GM19193 (cell line): Measurements from ENCODE around the gene GIGYF1.

ENCODE experiments used
- POLR2A ChIP-seq: IDR thresholded peaks from 4 replicates; pipeline ENCODE4 v1.6.1; 2011; ENCODE audit not compliant: insufficient read depth, insufficient read length; ENCODE audit errors: extremely low read depth

GIGYF1 gene, protein sequence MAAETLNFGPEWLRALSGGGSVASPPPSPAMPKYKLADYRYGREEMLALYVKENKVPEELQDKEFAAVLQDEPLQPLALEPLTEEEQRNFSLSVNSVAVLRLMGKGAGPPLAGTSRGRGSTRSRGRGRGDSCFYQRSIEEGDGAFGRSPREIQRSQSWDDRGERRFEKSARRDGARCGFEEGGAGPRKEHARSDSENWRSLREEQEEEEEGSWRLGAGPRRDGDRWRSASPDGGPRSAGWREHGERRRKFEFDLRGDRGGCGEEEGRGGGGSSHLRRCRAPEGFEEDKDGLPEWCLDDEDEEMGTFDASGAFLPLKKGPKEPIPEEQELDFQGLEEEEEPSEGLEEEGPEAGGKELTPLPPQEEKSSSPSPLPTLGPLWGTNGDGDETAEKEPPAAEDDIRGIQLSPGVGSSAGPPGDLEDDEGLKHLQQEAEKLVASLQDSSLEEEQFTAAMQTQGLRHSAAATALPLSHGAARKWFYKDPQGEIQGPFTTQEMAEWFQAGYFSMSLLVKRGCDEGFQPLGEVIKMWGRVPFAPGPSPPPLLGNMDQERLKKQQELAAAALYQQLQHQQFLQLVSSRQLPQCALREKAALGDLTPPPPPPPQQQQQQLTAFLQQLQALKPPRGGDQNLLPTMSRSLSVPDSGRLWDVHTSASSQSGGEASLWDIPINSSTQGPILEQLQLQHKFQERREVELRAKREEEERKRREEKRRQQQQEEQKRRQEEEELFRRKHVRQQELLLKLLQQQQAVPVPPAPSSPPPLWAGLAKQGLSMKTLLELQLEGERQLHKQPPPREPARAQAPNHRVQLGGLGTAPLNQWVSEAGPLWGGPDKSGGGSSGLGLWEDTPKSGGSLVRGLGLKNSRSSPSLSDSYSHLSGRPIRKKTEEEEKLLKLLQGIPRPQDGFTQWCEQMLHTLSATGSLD (N-terminal part only)

DNA sequence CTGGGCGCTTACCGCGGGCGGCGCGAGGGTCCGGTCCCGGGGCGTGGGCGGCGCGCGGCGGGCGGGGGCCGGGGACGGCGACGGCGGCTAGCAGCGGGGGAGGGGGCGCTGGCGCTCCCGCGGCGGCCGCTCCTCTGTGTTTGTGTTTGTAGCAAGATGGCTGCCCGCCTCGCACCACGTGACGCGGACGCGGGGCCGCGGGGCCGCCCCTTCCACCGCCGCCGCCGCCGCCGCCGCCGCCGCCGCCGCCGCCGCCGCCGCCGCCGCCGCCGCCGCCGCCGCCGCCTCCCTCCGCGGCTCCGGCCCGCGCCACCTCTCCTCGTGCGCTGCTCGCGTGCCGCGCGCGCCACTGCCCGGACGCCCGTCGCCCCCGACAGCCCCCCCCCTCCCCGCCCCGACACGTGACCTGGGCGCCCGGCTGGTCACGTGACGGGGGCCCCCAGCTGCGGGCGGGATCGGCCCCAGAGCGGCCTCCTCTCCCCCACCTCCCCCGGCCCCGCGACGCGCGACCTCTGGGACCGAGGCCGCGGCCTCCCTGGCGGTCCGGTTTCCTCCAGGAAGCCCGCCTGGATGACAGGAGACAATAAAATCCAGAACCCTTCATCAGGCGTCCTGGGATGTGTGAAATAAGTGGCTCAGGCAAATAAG lies at the start of gene GIGYF1:
GIGYF1 (minus strand) TSS at position 153 of the 648 bp plus-strand sequence. CDS start 6,012 bp downstream, outside the sequence.
- no peak for TF ChIP-seq POLR2A

DNA sequence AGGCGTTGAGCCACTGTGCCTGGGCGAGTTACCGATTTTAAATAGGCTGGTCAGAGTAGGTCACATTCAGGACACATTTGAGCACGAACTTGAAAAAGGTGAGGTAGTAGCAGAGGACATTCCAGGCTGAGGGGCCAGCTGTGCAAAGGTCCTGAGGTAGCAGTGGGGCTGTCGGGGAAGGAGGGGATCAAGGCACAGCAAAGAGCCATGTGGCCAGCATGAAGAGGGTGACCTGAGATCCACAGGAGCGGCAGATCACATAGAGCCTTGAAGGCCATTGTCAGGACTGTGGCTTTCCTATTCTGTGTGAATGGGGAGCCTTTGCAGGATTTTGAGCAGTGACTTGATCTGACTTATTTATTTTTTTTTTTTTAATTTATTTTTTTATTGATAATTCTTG lies 45.9 kb upstream of the GIGYF1 start:
- TF ChIP-seq POLR2A = no peak

DNA sequence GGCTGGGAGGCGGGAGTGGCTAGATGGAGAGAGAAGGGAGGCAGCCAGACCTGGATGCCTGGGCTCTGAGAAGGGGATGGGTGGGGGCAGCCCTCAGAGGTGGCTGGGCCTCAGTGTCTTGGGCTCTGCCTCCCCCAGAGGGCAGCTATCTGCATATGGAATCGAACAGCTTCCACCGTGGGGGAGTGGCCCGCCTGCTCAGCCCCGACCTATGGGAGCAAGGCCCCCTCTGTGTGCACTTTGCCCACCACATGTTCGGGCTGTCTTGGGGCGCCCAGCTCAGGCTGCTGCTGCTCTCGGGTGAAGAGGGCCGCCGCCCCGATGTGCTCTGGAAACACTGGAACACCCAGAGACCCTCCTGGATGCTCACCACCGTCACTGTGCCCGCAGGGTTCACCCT lies 42.6 kb upstream of the GIGYF1 start:
- TF ChIP-seq POLR2A = no peak

DNA sequence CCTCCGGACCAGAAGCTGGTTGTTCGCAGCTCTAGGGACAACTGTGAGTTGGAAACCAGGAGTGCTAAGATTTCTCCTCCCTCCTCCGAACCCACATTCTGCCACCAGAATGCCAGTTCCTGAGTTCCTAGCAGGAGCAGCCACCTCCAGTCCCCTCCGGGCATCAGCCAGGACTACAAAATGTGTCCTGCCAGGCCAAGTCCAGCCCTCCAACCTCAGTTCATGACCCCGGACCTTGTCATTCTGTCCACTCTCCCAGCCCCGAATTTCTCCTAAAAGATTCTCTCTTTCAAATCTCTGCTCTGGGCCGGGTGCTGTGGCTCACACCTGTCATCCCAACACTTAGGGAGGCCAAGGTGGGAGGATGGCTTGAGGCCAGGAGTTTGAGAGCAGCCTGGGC lies 41.7 kb upstream of the GIGYF1 start:
- TF ChIP-seq POLR2A = no peak

DNA sequence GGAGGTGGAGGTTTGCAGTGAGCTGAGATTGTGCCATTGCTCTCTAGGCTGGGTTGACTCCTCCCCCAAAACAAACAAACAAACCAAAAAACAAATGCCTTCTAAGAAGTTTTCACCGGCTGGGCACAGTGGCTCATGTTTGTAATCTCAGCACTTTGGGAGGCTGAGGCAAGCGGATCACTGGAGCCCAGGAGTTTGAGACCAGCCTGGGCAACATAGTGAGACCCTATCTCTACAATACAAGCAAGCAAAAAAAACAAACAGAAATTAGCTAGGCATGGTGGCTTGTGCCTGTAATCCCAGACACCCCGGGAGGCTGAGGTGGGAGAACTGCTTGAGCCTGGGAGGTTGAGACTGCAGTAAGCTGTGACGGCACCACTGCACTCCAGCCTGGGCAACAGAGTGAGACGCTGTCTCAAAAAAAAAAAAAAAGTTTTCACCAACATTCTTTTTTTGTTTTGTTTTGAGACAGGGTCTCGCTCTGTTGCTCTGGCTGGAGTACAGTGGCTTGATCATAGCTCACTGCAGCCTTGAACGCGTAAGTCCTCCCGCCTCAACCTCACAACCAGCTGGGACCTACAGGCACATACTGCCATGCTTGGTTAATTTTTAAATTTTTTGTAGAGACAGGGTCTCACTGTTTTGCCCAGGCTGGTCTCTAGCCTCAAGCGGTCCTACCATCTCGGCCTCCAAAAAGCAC lies 38.0 kb upstream of the GIGYF1 start:
- TF ChIP-seq POLR2A = no peak

DNA sequence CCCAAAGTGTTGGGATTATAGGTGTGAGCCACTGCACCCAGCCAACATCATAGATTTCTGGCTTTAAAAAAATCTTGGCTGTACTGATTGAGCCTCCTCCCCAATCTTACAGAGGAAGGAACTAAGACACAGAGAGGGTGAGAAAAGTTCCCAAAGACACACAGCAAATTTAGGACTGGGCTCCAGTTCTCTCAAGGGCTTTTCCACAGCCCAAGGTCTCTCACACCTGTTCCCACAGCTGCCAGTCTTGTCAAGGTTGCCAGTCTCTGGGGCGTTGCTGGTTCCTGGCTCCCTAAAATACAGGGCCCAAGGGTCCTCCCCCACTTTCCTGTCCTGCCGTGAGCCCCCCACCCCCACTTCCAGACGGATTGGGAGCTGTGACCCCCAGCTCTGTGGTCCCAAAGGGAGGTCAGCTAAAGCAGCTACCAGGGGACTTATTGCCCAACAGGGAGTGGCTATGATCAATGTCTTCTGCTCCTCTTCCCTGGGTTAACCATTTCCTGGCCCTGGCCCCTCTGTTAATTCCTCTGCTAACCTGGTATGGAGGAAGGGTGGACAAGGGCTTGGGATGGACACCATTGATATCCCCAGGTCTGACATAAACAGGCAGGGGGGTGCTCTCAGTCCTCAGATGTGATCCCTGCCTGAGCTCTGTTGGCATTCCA lies 36.2 kb upstream of the GIGYF1 start:
- no peak for TF ChIP-seq POLR2A

DNA sequence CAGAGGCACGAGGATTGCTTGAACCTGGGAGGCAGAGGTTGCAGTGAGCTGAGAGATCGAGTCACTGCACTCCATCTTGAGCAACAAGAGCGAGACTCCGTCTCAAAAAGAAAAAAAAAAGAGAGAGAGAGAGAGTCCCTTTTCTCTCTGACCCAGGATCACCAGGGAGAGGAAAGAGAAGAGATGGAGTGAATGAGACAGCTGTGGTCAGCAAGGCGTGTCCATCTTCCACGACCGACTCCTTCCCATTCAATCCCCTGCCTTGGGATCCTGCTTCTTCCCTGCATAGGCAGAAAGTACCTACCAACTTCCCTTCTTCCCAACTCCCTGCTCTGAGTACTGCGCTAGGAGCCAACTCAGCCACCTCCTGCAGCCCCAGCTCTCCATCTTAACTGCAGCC lies 34.1 kb upstream of the GIGYF1 start:
- no peak for TF ChIP-seq POLR2A

DNA sequence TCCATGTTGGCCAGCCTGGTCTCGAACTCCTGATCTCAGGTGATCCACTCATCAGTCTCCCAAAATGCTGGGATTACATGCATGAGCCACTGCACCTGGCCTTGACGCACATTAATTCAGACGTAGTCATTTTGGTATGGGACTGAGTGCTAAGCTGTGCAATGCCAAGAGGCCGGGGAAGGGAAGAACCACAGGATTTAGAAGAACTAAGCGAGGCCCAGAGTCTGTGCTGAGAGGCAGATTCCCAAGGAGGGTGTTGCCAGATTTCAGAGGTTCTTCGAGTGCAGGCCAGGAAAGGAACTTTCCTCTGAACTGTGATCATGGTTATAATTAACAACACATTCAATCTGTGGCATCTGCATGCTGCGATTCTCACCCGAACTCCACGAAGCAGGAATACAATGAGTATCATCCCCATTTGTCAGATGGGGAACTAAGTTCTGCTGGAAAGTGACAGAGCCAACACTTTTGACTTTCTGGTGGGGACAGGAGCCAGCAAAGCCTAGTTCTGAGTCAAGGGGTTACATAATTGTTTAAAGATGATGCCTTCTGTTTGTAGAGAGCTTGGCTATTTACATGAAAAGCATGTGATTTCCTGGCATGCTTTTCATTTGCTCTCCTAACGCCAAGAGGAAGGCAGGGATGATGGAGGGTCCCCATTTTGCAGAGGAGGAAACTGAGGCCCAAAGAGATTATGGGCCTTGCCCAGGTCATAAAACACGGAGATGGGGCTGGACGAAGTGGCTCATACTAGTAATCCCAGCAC lies 33.1 kb upstream of the GIGYF1 start:
- no peak for TF ChIP-seq POLR2A

DNA sequence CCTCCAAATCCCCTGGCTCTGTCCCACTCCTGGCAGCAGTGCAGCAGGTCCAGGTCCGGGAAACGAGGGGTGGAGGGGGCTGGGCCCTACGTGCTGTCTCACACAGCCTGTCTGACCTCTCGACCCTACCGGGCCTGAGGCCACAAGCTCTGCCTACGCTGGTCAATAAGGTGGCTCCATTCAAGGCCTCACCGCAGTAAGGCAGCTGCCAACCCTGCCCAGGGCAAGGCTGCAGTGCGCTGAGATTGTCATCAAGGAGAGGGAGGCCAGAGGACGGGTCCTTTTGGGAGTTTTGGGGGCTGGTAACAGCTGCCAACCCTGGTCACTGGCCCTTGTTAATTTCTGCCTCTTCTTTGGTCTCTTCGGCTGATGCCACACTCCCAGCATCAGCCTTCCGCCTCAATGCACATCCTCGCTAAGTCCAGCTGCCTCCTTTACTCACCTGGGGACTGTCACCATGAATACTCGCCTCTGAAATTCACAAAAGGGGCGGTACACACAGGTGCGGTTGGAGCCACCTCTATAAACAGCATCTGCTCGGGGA lies 29.8 kb upstream of the GIGYF1 start:
- no peak for TF ChIP-seq POLR2A

DNA sequence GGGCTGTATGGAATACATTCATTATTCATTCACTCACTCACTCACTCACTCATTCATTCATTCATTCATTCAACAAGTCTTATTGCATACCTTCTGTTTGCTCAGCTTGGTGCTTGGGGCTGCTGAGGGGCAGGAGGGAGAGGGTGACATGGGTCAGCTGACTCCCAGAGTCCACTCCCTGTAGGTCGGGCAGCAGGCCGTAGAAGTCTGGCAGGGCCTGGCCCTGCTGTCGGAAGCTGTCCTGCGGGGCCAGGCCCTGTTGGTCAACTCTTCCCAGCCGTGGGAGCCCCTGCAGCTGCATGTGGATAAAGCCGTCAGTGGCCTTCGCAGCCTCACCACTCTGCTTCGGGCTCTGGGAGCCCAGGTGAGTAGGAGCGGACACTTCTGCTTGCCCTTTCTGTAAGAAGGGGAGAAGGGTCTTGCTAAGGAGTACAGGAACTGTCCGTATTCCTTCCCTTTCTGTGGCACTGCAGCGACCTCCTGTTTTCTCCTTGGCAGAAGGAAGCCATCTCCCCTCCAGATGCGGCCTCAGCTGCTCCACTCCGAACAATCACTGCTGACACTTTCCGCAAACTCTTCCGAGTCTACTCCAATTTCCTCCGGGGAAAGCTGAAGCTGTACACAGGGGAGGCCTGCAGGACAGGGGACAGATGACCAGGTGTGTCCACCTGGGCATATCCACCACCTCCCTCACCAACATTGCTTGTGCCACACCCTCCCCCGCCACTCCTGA lies 28.6 kb upstream of the GIGYF1 start:
- no peak for TF ChIP-seq POLR2A

DNA sequence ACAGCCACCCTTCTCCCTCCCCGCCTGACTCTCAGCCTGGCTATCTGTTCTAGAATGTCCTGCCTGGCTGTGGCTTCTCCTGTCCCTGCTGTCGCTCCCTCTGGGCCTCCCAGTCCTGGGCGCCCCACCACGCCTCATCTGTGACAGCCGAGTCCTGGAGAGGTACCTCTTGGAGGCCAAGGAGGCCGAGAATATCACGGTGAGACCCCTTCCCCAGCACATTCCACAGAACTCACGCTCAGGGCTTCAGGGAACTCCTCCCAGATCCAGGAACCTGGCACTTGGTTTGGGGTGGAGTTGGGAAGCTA lies 27.4 kb upstream of the GIGYF1 start:
- no peak for TF ChIP-seq POLR2A

DNA sequence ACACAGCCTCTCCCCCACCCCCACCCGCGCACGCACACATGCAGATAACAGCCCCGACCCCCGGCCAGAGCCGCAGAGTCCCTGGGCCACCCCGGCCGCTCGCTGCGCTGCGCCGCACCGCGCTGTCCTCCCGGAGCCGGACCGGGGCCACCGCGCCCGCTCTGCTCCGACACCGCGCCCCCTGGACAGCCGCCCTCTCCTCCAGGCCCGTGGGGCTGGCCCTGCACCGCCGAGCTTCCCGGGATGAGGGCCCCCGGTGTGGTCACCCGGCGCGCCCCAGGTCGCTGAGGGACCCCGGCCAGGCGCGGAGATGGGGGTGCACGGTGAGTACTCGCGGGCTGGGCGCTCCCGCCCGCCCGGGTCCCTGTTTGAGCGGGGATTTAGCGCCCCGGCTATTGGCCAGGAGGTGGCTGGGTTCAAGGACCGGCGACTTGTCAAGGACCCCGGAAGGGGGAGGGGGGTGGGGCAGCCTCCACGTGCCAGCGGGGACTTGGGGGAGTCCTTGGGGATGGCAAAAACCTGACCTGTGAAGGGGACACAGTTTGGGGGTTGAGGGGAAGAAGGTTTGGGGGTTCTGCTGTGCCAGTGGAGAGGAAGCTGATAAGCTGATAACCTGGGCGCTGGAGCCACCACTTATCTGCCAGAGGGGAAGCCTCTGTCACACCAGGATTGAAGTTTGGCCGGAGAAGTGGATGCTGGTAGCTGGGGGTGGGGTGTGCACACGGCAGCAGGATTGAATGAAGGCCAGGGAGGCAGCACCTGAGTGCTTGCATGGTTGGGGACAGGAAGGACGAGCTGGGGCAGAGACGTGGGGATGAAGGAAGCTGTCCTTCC lies 26.8 kb upstream of the GIGYF1 start:
- no peak for TF ChIP-seq POLR2A

DNA sequence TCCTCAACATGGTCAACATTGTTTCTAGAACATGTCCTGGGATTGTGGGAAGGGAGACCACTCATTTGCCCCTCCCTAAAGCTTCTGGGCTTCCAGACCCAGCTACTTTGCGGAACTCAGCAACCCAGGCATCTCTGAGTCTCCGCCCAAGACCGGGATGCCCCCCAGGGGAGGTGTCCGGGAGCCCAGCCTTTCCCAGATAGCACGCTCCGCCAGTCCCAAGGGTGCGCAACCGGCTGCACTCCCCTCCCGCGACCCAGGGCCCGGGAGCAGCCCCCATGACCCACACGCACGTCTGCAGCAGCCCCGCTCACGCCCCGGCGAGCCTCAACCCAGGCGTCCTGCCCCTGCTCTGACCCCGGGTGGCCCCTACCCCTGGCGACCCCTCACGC lies 26.2 kb upstream of the GIGYF1 start, which contains the start of gene EPO:
EPO (plus strand) TSS at position 190 of the 392 bp plus-strand sequence. CDS start 513 bp downstream, outside the sequence.
- no peak for TF ChIP-seq POLR2A
